ENCODE measurements around the gene COG5.

COG5 gene

GRCh38 chr7:107505362-107505761 is 58.4 kb downstream of the COG5 start:
- DNase-seq, result no peak

GRCh38 chr7:107503687-107504086 is 60.0 kb downstream of the COG5 start:
- DNase-seq, result no peak

DNA sequence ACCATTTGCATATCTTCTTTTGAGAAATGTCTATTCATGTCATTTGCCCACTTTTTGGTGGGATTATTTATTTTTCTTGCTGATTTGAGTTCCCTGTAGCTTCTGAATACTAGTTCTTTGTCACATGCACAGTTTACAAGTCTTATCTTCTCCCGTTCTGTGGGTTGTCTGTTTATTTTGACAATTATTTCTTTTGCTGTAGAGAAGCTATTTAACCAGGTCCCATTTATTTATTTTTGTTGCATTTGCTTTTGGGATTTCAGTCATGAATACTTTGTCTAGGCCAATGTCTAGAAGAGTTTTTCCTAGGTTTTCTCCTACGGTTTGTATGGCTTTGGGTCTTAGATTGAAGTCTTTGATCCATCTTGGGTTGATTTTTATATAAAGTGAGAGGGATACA is 60.9 kb downstream of the COG5 start:
- no peak for DNase-seq

GRCh38 chr7:107502154-107502553 is 61.6 kb downstream of the COG5 start:
- no peak for DNase-seq

DNA sequence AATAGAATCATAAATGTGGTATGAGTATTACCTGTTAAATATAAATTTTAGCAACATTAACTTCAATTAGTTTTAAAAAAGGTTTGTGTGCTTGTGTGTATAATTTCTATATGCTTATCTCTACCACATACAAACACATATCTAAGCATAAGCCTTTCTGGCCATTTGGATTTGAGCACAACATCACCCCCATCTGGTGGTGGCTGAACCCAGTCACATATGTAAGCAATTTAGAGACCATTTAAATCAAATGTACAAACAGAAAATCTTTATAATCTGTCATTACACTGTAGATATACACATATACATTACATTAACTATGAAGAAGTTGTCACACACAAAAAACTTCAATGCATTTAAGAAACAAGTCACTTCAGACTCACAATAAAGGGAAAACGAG is 62.1 kb downstream of the COG5 start:
- no peak for DNase-seq

DNA sequence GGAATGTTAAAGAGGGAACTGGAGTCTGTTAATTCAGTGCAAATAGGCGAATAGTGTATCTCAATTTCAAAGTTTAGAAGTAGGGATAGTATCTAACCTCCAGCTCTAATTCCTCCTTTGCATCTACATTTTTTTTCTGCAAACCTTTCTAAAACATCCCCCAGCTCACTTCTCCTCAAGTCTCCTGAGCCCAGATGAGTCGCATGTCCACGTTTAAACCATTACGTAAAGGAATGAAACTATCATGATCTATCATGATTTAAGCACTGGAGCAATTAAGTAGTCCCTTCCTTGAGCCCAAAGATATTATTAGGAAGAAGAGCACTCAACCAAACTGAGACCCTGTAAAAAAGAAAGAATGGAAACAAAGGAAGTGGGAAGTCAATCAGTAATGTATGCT is 64.0 kb downstream of the COG5 start:
- DNase-seq, result no peak

DNA sequence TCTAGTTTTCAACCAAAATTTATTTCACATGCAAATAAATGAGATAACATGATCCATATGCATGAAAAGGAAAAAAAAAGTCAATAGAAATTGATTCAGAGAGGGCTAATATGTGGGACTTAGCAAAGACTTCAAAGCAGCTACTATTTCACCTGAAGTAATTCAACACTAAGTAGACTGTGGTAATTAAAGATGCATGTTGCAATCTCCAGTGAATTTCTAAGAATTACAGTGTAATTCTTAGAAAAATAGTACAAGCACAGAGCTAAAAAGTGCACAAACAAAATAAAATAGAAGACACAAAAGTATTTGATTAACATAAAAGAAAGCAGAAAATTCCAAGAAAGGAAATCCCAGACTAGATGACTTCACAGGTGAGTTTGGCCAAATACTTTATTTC is 68.2 kb downstream of the COG5 start:
- no peak for DNase-seq

- no peak for DNase-seq
Measured at GRCh38 chr7:107494884-107495283, 68.8 kb downstream of the COG5 start.

DNA sequence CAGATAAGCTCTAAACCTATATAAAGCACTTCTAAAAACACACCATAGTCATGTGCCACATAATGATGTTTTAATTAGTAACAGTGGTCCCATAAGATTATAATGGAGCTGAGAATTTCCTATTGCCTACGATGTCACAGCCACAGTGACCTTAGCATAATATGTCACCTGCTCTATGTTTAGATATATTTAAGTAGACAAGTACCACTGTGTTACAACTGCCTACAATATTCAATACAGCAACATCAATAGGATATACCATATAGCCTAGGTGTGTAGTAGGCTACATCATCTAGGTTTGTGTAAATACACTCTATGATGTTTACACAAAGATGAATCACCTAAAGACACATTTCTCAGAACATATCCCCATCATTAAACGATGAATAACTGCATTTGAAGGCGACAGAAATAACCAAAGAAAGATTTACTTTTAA is 69.4 kb downstream of the COG5 start:
- DNase-seq, result no peak

- no peak for DNase-seq
Measured at GRCh38 chr7:107492875-107493274, 70.8 kb downstream of the COG5 start.

GRCh38 chr7:107486041-107486440 is 77.7 kb downstream of the COG5 start:
- DNase-seq, result no peak

DNA sequence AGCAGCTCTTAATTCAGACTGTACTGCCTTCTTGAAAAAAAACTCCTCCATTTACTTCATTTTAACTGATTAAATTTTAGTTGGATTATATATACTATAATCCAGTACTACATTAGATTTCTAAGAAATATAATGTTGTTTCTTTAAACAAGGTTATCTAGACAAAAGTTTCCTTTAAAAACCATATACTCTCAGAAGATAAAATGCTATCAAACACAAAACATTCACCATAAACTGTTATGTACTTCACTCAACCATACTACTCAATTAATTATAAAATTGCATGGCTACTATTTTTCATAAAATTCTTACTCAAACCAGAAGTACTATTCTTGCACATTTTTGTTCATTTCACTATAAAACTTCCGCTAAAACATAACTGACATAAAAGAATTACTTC is 81.1 kb downstream of the COG5 start:
- no peak for DNase-seq

GRCh38 chr7:107480932-107481331 is 82.8 kb downstream of the COG5 start:
- DNase-seq, result no peak

DNA sequence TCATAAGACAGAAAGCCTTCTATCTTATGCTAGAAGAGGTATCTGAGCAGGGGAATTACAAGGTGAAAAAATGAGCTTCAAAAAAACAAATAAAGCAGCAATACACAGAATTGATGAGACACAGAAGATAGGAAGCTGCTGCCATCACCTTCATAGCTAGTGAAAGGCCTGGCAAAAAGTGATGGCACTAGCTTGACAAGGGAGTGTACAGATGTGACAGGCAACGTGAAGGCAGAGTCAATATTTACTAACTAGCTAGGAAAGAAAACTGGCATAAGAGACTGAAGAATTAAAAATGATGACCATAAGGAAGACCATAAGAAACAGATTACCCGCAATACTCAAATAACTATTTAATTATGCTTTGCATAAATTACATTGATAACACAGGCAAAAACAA is 84.4 kb downstream of the COG5 start:
- no peak for DNase-seq

- DNase-seq, result no peak
Measured at GRCh38 chr7:107474104-107474521, 89.6 kb downstream of the COG5 start.

DNA sequence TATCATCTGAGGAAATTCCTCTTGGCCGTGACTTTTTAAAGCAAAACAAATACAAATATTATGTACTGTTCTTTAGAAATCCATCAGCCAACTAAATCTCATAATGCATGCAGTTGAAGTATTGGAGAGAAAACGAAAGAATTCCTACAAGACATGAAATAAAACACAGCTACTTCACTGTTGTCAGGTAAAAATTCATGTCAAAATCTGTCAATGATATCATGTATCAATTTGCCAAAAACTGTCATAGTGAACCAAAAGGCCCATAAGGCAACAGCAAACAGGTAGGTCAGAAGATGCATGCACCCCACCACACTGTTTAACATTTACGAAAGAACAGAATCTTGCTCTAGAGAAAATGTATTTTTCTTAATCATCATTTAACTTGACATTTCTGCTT is 91.6 kb downstream of the COG5 start:
- no peak for DNase-seq

- no peak for DNase-seq
Measured at GRCh38 chr7:107471292-107472070, 92.2 kb downstream of the COG5 start.

GRCh38 chr7:107469929-107470328 is 93.8 kb downstream of the COG5 start, which contains the start of gene GPR22:
GPR22 (plus strand) TSS chr7:107470057; CDS start chr7:107474061, 4,004 bp downstream.
- no peak for DNase-seq

- no peak for DNase-seq
Measured at GRCh38 chr7:107468824-107469223, 94.9 kb downstream of the COG5 start.

- no peak for DNase-seq
Measured at GRCh38 chr7:107467972-107468371, 95.7 kb downstream of the COG5 start.

- no peak for DNase-seq
Measured at GRCh38 chr7:107464666-107465226, 99.0 kb downstream of the COG5 start.

DNA sequence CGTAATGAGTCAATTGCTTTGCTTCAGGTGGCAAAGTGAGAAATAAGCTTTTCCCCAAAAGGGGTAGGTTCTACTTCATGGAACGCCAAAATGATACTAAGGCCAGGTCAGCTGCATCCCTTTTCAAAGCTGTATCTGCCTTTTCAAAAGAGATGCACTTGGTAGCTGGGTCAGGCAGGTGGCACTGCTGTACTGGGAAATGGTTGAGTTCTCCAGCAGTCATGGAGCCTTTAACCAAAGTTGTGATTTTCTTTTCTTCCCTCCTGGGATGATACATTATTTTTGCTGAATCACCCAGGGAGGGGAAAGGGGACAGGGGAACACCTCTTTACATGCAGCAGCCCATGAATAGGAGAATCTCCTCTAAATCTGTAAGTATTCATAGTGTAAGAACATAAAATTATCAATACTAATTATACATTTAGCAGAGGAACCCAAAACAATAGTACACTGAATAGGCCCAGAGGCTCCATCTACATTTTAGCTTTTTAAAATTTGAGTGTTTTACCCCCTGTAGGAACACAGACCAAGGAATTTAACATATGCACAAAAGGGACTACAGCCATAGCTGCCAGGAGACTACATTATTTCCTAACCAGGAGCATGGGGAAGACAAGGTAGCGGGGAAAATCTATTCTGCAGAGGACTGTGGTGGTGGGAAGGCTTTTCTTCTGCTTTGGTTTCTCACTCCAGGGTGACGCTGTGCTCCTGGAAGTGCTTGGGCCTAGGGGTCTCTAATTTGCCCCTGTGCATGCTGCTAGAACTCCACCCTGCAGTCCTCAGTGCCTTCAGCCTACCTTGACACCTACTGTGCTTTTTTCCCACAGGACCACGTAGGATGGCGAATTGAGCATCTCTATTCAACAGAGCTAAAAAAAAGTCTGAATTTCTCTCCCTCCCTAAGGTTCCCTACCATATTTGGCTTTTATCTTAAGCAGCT is 100.3 kb downstream of the COG5 start:
- peak; percentile 50 for DNase-seq

DNA sequence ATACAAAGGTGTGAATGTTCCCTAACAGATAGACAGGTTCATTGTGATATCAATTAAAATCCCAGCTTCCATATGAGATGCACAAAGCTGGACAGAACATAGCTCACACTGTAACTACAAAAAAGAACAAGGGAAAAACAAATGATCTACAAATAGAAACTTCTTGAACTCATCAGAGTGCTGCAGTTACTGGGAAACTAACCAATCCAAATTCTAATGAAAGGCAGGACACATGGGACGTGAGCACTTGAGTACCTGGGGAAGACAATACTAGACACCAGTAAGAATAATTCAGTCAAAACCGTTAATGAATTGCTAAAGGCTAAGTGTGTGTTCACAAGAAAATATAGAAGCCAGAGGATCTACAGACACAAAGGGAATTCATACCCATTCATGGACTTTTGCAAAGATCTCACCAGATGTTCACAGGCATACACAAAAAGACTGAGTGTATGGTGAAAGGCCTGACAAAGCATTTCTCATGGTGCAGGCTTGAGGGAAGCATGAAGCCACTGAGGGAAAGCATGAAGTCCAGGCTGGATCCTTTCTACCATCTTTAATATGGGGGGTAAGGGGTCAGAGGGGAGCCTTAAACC is 101.7 kb downstream of the COG5 start:
- DNase-seq, result no peak
